Activated naive CD8-positive, alpha-beta T cell treated with anti-CD3 and anti-CD28 coated beads for 36 hours (primary cell): ENCODE measurements around the gene SLC16A3. TPM values are rescaled to one million over a fixed set of nuclear protein-coding genes. Genes with fewer than 3 reads are reported as not detected.

Experiments used
- DNase-seq: peaks from one replicate; pipeline ENCODE4 v3.0.0; 2021
- H3K27ac Mint-ChIP-seq: one replicate; pipeline ENCODE4 v1.8.0; 2022; ENCODE audit warnings: mild to moderate bottlenecking, moderate library complexity, mixed read lengths
- H3K27me3 Mint-ChIP-seq: one replicate; pipeline ENCODE4 v1.8.0; 2022; ENCODE audit warnings: mild to moderate bottlenecking, mixed read lengths
- H3K36me3 Mint-ChIP-seq: one replicate; pipeline ENCODE4 v1.8.0; 2021; ENCODE audit warnings: mild to moderate bottlenecking, mixed read lengths
- H3K4me1 Mint-ChIP-seq: one replicate; pipeline ENCODE4 v1.8.0; 2021; ENCODE audit warnings: mixed read lengths
- H3K4me3 Mint-ChIP-seq: one replicate; pipeline ENCODE4 v1.8.0; 2022; ENCODE audit warnings: mild to moderate bottlenecking, moderate library complexity, mixed read lengths
- H3K9me3 Mint-ChIP-seq: one replicate; pipeline ENCODE4 v1.8.0; 2022; ENCODE audit warnings: mixed read lengths
- total RNA-seq, 2 experiments: library from RNA; stranded (reverse); gene quantifications; one replicate each; pipeline ENCODE4 v1.2.3, GENCODE V29; 2021

The SLC16A3 gene
- total RNA-seq, 2 experiments from 2014 or later, result 75.8 to 79.3 TPM

DNA sequence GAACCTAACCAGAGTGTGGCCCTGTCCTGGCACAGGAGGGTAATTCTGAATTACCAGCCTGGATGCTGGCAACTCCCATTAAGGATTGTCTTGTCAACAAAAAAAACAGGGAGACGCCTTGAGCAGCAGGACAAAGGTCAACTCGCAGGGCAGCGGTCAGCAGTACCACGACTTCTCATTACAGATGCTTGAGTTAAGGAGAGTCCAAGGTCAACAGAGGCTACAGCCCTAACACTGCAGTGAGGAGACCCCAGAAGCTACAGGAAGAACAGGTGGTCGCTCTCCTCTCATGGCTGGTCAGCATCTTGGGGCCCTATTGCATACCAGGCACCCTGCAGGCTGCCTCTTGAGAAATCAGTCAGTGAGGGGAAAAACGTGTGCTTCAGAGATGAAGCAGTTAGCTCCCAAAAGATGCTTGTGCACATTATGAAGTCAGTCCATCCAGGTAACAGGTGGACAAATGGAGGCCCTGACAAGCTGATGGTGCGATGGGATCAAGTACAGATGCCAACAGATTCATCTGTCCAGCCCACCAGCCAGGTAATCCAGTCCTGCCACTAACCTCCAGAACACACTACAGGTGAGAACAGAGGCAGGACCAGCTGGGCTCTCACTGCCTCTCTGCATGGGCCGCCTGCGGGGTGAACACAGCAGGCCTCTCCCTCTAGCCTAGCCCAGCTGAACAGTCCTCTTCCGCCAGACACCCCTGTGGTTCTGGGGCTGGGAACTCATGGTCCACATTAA is 40.5 kb downstream of the SLC16A3 start:
- Mint-ChIP-seq H3K9me3 (no peaks in the 10 kb centered on the region), H3K4me1 (peaks cover 62% of the 10 kb centered on the region), H3K27ac (peak overlapping the region; percentile 83), H3K27me3 (no peaks in the 10 kb centered on the region), H3K4me3 (peak overlapping the region; percentile 37), H3K36me3 (peaks cover 47% of the 10 kb centered on the region)
- DNase-seq, result no peak

- H3K4me1 Mint-ChIP-seq, result peaks cover 62% of the 10 kb centered on the region
- H3K9me3 Mint-ChIP-seq, result no peaks in the 10 kb centered on the region
- DNase-seq, result no peak
- peak overlapping the region; percentile 83 for H3K27ac Mint-ChIP-seq
- H3K36me3 Mint-ChIP-seq, result peaks cover 46% of the 10 kb centered on the region
- H3K4me3 Mint-ChIP-seq, result peak overlapping the region; percentile 59
- H3K27me3 Mint-ChIP-seq, result no peaks in the 10 kb centered on the region
Measured at GRCh38 chr17:82269882-82270500, 41.1 kb downstream of the SLC16A3 start.

DNA sequence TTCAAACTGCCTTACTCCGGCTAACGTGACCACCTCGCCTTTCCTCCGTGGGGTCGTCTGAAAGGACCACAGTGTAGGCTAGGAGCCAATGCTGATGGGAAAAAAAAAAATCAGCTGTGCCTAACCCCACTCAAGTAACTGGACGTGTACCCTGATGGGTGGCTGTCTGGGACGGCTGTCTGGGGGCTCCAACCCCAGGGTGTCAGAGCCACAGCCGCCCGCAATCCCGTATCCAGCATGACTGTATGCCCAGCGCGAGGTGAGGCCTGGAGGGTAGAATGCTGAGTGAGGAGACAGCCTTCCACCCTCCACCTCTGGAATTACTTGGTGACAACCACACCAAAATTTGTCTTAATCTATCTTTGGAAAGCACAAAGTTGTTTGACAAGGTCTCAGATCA is 41.8 kb downstream of the SLC16A3 start:
- Mint-ChIP-seq H3K9me3 (no peaks in the 10 kb centered on the region), H3K27ac (peak overlapping the region; percentile 83), H3K27me3 (no peaks in the 10 kb centered on the region), H3K4me3 (peak overlapping the region; percentile 59), H3K4me1 (peaks cover 62% of the 10 kb centered on the region), H3K36me3 (peaks cover 43% of the 10 kb centered on the region)
- DNase-seq, result no peak

DNA sequence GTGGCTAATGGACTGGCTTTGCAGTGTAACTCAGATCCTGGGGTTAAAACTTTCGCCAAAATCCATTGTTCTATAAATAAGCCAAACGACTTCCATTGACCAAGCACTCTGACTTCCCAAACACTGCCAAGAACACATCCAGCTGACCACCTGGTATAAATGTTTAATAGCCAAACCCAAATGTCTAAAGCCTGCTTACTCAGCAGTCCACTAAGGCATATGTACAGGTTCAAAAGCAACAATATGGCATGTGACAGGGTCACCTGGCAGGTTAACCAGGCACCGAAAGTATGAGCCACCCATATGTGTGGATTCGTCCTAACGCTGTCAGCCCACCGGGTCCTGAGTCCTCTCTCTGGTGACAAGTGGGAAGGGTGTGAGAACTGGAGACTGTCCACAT is 42.6 kb downstream of the SLC16A3 start:
- peaks cover 58% of the 10 kb centered on the region for H3K4me1 Mint-ChIP-seq
- H3K36me3 Mint-ChIP-seq, result peaks cover 37% of the 10 kb centered on the region
- H3K4me3 Mint-ChIP-seq, result peak overlapping the region; percentile 91
- no peaks in the 10 kb centered on the region for H3K9me3 Mint-ChIP-seq
- H3K27me3 Mint-ChIP-seq, result no peaks in the 10 kb centered on the region
- H3K27ac Mint-ChIP-seq, result peak overlapping the region; percentile 96
- DNase-seq, result no peak

DNA sequence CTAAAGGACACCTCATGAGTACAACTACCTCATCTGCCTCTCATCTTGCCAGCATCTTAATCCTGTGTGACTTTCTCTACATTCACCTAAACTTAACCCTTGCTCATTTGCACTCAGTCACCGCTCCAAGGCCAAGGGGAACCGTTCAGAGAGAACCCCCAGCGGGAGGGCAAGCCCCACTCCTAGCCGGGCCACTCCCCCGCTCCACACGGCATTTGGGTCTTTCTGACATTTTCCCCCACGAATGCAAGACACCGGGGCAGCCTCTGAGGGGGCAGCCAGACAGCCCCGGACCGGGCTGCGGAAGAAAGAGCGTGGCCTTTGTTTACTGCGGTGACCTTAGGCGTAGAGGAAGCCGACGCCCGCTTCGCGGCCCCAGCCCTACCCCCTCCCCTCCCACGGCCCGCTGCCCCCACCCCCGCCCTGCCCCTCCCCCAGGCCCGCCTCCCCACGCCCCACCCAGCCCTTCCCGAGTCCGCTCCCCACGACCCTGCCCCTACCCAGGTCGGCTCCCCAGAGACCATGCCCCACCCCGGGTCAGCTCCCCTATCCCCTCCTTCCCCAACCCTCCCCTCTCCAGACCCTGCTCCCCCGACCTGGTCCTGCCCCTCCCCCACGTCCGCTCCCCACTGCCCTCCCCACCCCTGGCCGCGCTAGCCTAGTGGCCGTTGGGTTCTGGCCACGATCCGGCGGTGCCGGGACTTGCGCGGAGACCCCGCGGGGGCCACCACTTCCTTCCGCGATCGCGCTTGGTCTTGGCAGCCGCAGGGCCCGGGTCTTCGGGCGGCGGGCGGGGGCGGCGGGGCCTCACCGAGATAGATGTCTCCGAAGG is 43.9 kb downstream of the SLC16A3 start:
- Mint-ChIP-seq H3K27me3 (no peaks in the 10 kb centered on the region), H3K4me3 (peak overlapping the region; percentile 91), H3K27ac (peak overlapping the region; percentile 98), H3K36me3 (peaks cover 32% of the 10 kb centered on the region), H3K4me1 (peaks cover 47% of the 10 kb centered on the region), H3K9me3 (no peaks in the 10 kb centered on the region)
- DNase-seq, result peak; percentile 53

DNA sequence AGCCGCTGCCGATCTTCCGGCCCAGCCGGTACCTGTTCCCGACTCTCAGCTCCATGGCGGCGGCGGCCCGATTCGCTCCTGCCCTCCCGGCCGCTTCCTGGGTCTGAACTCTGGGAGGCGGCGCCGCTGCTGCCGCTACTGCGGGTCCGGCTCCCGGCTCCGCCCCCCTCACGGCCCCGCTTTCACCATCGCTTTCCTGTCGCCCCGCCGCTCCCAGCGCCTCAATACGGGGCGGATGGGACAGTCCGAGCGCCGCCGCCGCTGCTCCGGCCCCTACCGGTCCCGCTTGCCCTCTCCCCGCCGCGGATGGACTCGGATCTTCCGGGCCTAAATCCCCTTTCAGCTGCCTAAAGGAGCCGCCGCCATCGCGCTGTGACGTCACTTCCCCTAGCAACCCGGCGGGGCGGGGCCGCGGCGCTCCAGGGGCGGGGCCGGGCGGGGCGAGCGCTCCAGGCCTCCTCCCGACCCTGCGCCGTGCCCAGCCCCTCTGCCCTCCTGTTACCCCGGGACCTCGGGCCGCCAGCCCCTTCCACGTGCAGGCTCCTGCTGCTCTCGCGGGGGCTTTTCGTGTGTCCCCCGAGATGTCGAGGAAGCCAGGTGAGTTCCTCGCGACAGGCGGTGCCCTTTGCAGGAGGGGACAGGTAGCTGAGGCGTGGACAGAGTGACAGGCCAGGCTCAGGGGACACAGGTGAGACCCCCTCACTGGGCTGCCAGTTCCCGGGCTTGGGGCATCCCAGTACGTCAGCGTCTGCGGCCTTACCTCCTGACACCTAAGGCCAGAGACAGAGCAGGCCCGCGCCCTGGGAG is 44.7 kb downstream of the SLC16A3 start, which contains the start of gene CSNK1D:
Gene CSNK1D (minus strand): TSS at position 374 of the 807 bp plus-strand sequence. CDS start 319 bp downstream, at position 55.
- peak; percentile 92 for DNase-seq
- H3K27ac Mint-ChIP-seq, result peak within 1 kb of the TSS; percentile 98
- peaks cover 39% of the 10 kb centered on the region for H3K4me1 Mint-ChIP-seq
- no peaks in the 10 kb centered on the region for H3K27me3 Mint-ChIP-seq
- no peaks in the 10 kb centered on the region for H3K9me3 Mint-ChIP-seq
- peaks cover 26% of the 10 kb centered on the region for H3K36me3 Mint-ChIP-seq
- peak within 1 kb of the TSS; percentile 91 for H3K4me3 Mint-ChIP-seq

DNA sequence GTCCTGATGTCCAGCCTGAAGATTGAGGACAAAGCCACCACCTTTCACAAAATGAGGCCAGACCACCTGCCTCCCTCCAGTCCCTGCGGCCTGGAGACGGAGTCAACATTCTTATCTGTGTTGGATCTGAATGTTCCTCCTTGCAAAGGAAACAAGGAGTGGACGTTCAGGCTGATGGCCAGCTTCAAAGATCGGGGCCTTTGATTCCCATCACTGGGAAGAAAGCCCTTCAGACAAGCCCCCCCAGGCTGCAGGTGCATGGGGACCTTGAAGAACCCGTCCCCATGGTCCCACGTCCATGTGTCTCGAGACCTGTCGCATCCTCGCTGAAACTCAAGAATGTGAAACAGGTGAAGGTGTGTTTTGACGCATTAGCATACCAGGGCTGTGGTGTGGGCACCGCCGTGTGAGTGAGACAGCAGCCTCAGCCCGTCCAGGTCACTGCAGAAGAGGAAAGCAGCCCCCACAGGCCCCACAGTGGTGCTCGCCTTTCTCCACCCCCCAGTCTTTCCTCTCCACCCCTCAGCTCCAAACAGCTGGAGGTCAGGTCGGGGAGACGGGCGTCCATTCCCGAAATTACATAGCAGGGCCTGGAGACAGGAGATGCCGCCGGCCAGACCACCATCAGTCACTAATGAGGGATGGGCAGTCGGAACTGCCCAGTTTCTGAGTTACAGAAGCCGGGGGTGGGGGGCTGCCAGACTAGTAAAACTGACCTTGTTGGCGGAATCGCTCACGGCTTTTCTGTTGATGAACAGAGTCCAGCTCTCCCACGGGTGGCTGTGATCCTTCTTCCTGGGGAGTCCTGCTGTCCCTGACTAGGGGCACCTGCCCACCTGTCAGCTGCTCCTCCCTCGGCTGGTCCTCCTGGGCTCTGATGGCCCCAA is 45.5 kb downstream of the SLC16A3 start:
- H3K36me3 Mint-ChIP-seq, result peaks cover 26% of the 10 kb centered on the region
- H3K4me1 Mint-ChIP-seq, result peaks cover 32% of the 10 kb centered on the region
- DNase-seq, result no peak
- H3K4me3 Mint-ChIP-seq, result no peak overlapping the region
- H3K27ac Mint-ChIP-seq, result no peak overlapping the region
- H3K27me3 Mint-ChIP-seq, result no peaks in the 10 kb centered on the region
- no peaks in the 10 kb centered on the region for H3K9me3 Mint-ChIP-seq

- no peak overlapping the region for H3K27ac Mint-ChIP-seq
- peaks cover 22% of the 10 kb centered on the region for H3K4me1 Mint-ChIP-seq
- H3K4me3 Mint-ChIP-seq, result no peak overlapping the region
- no peak for DNase-seq
- H3K27me3 Mint-ChIP-seq, result no peaks in the 10 kb centered on the region
- H3K36me3 Mint-ChIP-seq, result peaks cover 22% of the 10 kb centered on the region
- H3K9me3 Mint-ChIP-seq, result no peaks in the 10 kb centered on the region
Measured at GRCh38 chr17:82275326-82275725, 46.5 kb downstream of the SLC16A3 start.

- H3K9me3 Mint-ChIP-seq, result no peaks in the 10 kb centered on the region
- peaks cover 6% of the 10 kb centered on the region for H3K4me1 Mint-ChIP-seq
- no peak for DNase-seq
- no peak overlapping the region for H3K4me3 Mint-ChIP-seq
- peaks cover 7% of the 10 kb centered on the region for H3K36me3 Mint-ChIP-seq
- H3K27me3 Mint-ChIP-seq, result no peaks in the 10 kb centered on the region
- no peak overlapping the region for H3K27ac Mint-ChIP-seq
Measured at GRCh38 chr17:82276938-82277337, 48.1 kb downstream of the SLC16A3 start.

DNA sequence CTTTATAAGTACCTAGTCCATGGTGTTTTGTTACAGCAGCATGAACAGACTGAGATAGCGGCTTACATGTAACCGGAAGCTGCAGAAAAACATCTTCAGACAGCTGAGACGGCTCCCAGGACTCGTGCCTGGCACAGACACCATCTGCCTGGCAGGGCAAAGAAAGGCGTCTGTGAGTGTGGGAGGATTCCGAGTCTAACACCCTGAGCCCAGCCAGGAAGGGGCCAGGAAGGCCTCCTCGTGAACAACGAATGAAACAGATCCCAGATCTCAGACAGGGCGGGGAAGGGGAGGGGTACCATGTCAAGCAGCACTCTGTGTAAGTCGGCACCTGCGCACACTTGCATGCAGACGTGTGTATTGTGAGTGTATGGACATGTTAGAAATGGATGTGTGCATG is 49.0 kb downstream of the SLC16A3 start:
- Mint-ChIP-seq H3K4me3 (no peak overlapping the region), H3K4me1 (no peaks in the 10 kb centered on the region), H3K36me3 (no peaks in the 10 kb centered on the region), H3K27me3 (no peaks in the 10 kb centered on the region), H3K9me3 (no peaks in the 10 kb centered on the region), H3K27ac (no peak overlapping the region)
- no peak for DNase-seq

- no peaks in the 10 kb centered on the region for H3K36me3 Mint-ChIP-seq
- no peak for DNase-seq
- H3K27me3 Mint-ChIP-seq, result no peaks in the 10 kb centered on the region
- H3K4me1 Mint-ChIP-seq, result peaks cover 1% of the 10 kb centered on the region
- no peaks in the 10 kb centered on the region for H3K9me3 Mint-ChIP-seq
- H3K4me3 Mint-ChIP-seq, result no peak overlapping the region
- H3K27ac Mint-ChIP-seq, result no peak overlapping the region
Measured at GRCh38 chr17:82278308-82278707, 49.5 kb downstream of the SLC16A3 start.

- no peak overlapping the region for H3K27ac Mint-ChIP-seq
- no peaks in the 10 kb centered on the region for H3K36me3 Mint-ChIP-seq
- peaks cover 3% of the 10 kb centered on the region for H3K4me1 Mint-ChIP-seq
- no peak for DNase-seq
- no peak overlapping the region for H3K4me3 Mint-ChIP-seq
- H3K9me3 Mint-ChIP-seq, result no peaks in the 10 kb centered on the region
- H3K27me3 Mint-ChIP-seq, result no peaks in the 10 kb centered on the region
Measured at GRCh38 chr17:82278786-82279391, 50.0 kb downstream of the SLC16A3 start.

GRCh38 chr17:82280537-82280936 is 51.7 kb downstream of the SLC16A3 start:
- no peak for DNase-seq
- no peak overlapping the region for H3K27ac Mint-ChIP-seq
- no peak overlapping the region for H3K4me3 Mint-ChIP-seq
- no peaks in the 10 kb centered on the region for H3K9me3 Mint-ChIP-seq
- peaks cover 3% of the 10 kb centered on the region for H3K4me1 Mint-ChIP-seq
- no peaks in the 10 kb centered on the region for H3K27me3 Mint-ChIP-seq
- no peaks in the 10 kb centered on the region for H3K36me3 Mint-ChIP-seq
